Dendritic cell treated with granulocyte-macrophage colony-stimulating factor and Interleukin-4, amounts not matched to agents 40 ng/mL and 50 ng/mL, for 4 days (primary cell): ENCODE results near the gene NFATC2.

Experiments used
- H3K27ac Mint-ChIP-seq: one replicate; pipeline ENCODE4 v1.8.0; 2022; ENCODE audit warnings: mild to moderate bottlenecking, mixed read lengths
- H3K27me3 Mint-ChIP-seq: one replicate; pipeline ENCODE4 v1.8.0; 2022; ENCODE audit warnings: mild to moderate bottlenecking, mixed read lengths
- H3K36me3 Mint-ChIP-seq: one replicate; pipeline ENCODE4 v1.8.0; 2022; ENCODE audit warnings: low read depth, mixed read lengths
- H3K4me1 Mint-ChIP-seq: one replicate; pipeline ENCODE4 v1.8.0; 2022; ENCODE audit warnings: low read depth, mixed read lengths
- H3K4me3 Mint-ChIP-seq: one replicate; pipeline ENCODE4 v1.8.0; 2022; ENCODE audit warnings: mild to moderate bottlenecking, moderate library complexity, mixed read lengths
- H3K9me3 Mint-ChIP-seq: one replicate; pipeline ENCODE4 v1.8.0; 2022; ENCODE audit warnings: mixed read lengths
- intact Hi-C: fragments of 100-400 bp; cut with micrococcal nuclease; formaldehyde crosslinking; loops from one replicate; pipeline ENCODE4 v1.15.0; 2022

The NFATC2 gene

GRCh38 chr20:51452734-51453365, 89.7 kb downstream of the NFATC2 start:
- intact Hi-C loops = no loop called here
- Mint-ChIP-seq H3K4me1 (peaks cover 10% of the 10 kb centered on the region), H3K36me3 (peaks cover 61% of the 10 kb centered on the region), H3K9me3 (no peaks in the 10 kb centered on the region), H3K27me3 (no peaks in the 10 kb centered on the region), H3K27ac (no peak overlapping the region), H3K4me3 (no peak overlapping the region)

- Mint-ChIP-seq H3K9me3 (no peaks in the 10 kb centered on the region), H3K27ac (no peak overlapping the region), H3K36me3 (peaks cover 62% of the 10 kb centered on the region), H3K27me3 (no peaks in the 10 kb centered on the region), H3K4me3 (no peak overlapping the region), H3K4me1 (peaks cover 8% of the 10 kb centered on the region)
- intact Hi-C loops = no loop called here
Measured at GRCh38 chr20:51452091-51452613, 90.4 kb downstream of the NFATC2 start.

DNA sequence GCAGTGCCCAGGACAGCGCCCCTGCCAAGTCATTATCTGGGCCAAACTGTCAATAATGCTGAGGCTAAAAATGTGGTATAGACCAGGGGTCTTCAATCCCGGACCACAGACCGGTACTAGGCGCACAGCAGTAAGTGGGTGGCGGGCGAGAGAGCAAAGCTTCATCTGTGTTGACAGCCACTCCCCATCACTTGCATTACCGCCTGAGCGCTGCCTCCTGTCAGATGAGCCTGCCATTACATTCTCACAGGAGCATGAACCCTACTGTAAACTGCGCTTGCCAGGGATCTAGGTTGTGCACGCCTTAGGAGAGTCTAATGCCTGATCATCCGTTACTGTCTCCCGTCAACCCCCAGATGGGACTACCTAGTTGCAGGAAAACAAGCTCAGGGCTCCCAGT, 91.0 kb downstream of the NFATC2 start:
- peaks cover 63% of the 10 kb centered on the region for H3K36me3 Mint-ChIP-seq
- no peak overlapping the region for H3K27ac Mint-ChIP-seq
- intact Hi-C loops = no loop called here
- no peaks in the 10 kb centered on the region for H3K9me3 Mint-ChIP-seq
- no peak overlapping the region for H3K4me3 Mint-ChIP-seq
- peaks cover 2% of the 10 kb centered on the region for H3K4me1 Mint-ChIP-seq
- no peaks in the 10 kb centered on the region for H3K27me3 Mint-ChIP-seq

DNA sequence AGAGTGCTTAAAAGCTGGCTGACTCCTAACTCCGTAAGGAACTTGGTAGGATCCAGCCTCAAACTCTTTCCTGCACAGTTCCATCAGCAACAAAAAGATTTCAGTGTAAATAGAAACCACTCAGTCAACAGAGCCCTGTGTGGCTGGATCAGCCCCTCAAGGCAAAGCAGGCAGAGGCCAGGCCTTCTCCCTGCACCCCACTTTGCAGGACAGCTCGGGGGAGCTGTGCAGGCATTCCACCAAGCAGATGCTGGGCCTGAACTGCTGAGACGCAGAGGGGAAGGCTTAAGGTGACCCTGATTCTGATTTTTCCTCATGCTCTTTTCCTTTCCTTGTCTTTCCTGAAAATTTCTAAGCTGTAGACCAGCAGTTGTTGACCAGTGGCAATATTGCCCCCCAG, 91.5 kb downstream of the NFATC2 start:
- Mint-ChIP-seq H3K27me3 (no peaks in the 10 kb centered on the region), H3K27ac (no peak overlapping the region), H3K9me3 (no peaks in the 10 kb centered on the region), H3K36me3 (peaks cover 68% of the 10 kb centered on the region), H3K4me3 (no peak overlapping the region), H3K4me1 (no peaks in the 10 kb centered on the region)
- intact Hi-C loops = no loop called here

- H3K4me3 Mint-ChIP-seq = no peak overlapping the region
- intact Hi-C loops = no loop called here
Measured at GRCh38 chr20:51450221-51450712, 92.3 kb downstream of the NFATC2 start.

DNA sequence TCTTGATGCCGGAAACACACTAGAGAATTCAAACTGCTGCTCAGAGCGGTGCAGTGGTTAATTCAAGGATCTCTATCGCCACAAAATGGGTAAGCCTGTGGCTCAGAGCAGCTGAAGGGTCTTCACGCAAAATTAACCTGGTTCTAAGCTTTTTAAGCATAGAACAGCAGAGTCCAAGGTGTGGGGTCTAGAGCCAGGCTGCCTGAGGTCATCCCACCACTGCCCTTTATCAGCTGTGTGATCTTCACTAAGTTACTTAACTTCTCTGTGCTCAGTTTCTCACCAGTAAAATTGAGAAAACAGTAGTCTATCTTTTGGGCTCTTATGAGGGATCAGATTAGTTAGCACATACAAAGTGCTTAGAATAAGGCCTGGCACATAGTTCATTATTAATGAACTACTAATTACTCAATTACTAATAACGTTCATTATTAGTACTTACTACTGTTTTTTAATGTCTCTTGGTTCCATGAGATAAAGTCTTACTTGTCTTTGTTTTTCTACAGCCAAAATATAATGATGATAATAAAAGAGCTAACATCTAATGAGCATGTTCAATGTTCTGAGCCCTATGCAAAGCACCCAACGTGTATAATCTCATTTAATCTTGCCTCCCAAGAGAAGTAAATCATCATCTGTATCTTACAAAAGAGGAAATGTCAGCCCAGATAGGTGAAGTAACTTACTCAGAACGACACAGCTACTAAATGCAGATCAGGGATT, 92.9 kb downstream of the NFATC2 start:
- intact Hi-C loops = no loop called here
- no peaks in the 10 kb centered on the region for H3K27me3 Mint-ChIP-seq
- H3K9me3 Mint-ChIP-seq = no peaks in the 10 kb centered on the region
- H3K4me3 Mint-ChIP-seq = no peak overlapping the region
- H3K36me3 Mint-ChIP-seq = peaks cover 73% of the 10 kb centered on the region
- peaks cover 5% of the 10 kb centered on the region for H3K4me1 Mint-ChIP-seq
- H3K27ac Mint-ChIP-seq = no peak overlapping the region

More at GRCh38 chr20:51450221-51450712, 92.3 kb downstream of the NFATC2 start:
- no peak overlapping the region for H3K27ac Mint-ChIP-seq
- peaks cover 73% of the 10 kb centered on the region for H3K36me3 Mint-ChIP-seq
- no peaks in the 10 kb centered on the region for H3K27me3 Mint-ChIP-seq
- H3K9me3 Mint-ChIP-seq = no peaks in the 10 kb centered on the region
- H3K4me1 Mint-ChIP-seq = no peaks in the 10 kb centered on the region

DNA sequence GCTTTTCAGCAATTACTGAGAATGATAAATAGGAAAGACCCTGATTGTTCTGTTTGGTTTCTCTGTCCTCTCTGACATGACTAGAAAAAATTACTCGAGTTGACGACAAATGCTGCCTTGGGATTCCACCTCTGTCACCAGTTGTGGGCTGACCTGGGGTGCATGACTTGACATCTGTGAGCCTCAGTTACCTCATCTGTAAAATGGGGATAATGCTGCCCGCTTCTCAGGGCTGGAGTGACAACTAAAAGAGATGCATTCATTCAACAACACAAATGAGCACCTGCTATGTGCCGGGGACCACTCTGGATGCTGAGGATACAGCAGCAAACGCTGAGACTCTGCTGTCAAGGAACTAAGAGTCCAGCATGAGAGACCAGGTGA, 94.8 kb downstream of the NFATC2 start:
- Mint-ChIP-seq H3K9me3 (no peaks in the 10 kb centered on the region), H3K27ac (no peak overlapping the region), H3K4me1 (peaks cover 5% of the 10 kb centered on the region), H3K36me3 (peaks cover 76% of the 10 kb centered on the region), H3K4me3 (no peak overlapping the region), H3K27me3 (no peaks in the 10 kb centered on the region)
- intact Hi-C loops = no loop called here

GRCh38 chr20:51447097-51447764, 95.3 kb downstream of the NFATC2 start:
- Mint-ChIP-seq H3K27me3 (no peaks in the 10 kb centered on the region), H3K36me3 (peaks cover 72% of the 10 kb centered on the region), H3K4me3 (no peak overlapping the region), H3K27ac (no peak overlapping the region), H3K9me3 (no peaks in the 10 kb centered on the region), H3K4me1 (peaks cover 5% of the 10 kb centered on the region)
- intact Hi-C loops = no loop called here

GRCh38 chr20:51446656-51447055, 95.9 kb downstream of the NFATC2 start:
- Mint-ChIP-seq H3K4me1 (peaks cover 5% of the 10 kb centered on the region), H3K27ac (no peak overlapping the region)
- intact Hi-C loops = no loop called here

DNA sequence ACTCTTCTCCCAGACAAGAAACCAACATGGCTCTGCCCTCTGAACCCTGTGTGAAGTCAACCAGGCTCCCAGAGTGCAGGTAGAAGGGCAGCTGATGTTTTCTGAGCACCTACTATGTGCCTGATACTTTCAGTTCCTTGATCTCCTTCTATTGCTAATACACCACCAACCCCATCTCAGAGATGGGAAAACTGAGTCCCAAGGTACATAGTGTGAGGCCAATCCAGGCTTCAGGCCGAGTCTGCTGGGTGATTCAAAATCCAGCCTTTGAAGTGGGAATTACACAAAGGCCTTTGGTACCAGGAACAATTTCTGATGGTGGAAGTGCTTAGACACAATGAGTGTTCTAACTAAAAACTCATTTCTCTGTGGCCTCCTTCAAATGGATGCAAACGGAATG, 96.3 kb downstream of the NFATC2 start:
- H3K27ac Mint-ChIP-seq = no peak overlapping the region
- peaks cover 69% of the 10 kb centered on the region for H3K36me3 Mint-ChIP-seq
- H3K4me3 Mint-ChIP-seq = no peak overlapping the region
- no peaks in the 10 kb centered on the region for H3K9me3 Mint-ChIP-seq
- H3K4me1 Mint-ChIP-seq = peaks cover 5% of the 10 kb centered on the region
- intact Hi-C loops = no loop called here
- H3K27me3 Mint-ChIP-seq = no peaks in the 10 kb centered on the region

More at GRCh38 chr20:51446656-51447055, 95.9 kb downstream of the NFATC2 start:
- Mint-ChIP-seq H3K9me3 (no peaks in the 10 kb centered on the region), H3K36me3 (peaks cover 69% of the 10 kb centered on the region), H3K4me3 (no peak overlapping the region), H3K27me3 (no peaks in the 10 kb centered on the region)

DNA sequence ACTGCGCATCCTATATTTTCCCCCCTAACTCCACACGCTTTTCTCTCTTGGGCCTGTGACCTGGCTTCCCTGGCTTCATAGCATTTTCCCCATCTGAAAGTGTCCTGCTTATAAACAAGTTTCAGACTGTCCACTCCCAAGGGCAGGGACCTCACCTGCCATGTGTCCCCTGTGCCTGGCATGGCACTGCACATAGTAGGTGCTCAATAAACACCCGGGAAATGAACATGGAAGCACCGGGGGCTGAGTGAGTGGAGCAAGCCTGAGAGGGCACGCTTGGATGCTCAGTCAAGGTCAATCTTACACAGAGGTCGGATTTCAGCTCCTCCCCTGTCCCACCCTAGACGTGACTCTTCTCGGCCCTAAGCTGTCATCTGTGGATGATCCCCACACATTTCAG, 96.9 kb downstream of the NFATC2 start:
- no peaks in the 10 kb centered on the region for H3K9me3 Mint-ChIP-seq
- H3K36me3 Mint-ChIP-seq = peaks cover 72% of the 10 kb centered on the region
- H3K27me3 Mint-ChIP-seq = no peaks in the 10 kb centered on the region
- no peak overlapping the region for H3K4me3 Mint-ChIP-seq
- H3K27ac Mint-ChIP-seq = no peak overlapping the region
- peaks cover 8% of the 10 kb centered on the region for H3K4me1 Mint-ChIP-seq
- intact Hi-C loops = no loop called here

- Mint-ChIP-seq H3K4me3 (no peak overlapping the region), H3K4me1 (peaks cover 12% of the 10 kb centered on the region)
Measured at GRCh38 chr20:51444922-51445438, 97.5 kb downstream of the NFATC2 start.

DNA sequence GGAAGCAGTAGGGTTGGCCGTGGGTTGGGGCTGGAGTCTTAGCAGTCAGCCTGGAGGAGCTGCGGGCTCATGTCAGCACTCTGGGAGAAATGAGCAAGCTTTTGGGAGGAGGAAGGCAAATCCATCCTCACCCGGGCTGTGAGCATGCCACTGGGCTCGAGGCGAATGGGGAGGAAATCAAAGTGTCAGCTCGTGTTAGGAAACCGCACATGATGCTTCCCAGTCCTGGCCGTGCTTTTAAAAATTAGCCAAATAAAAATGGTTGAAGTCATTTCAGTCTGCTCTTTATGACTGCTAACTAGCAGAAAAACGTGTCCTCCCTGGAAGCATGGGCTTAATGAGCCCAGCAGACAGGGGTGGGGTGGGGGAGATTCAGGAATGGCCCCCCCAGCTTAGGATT, 98.1 kb downstream of the NFATC2 start:
- Mint-ChIP-seq H3K27ac (no peak overlapping the region), H3K9me3 (no peaks in the 10 kb centered on the region), H3K27me3 (no peaks in the 10 kb centered on the region), H3K36me3 (peaks cover 74% of the 10 kb centered on the region), H3K4me3 (no peak overlapping the region), H3K4me1 (peaks cover 17% of the 10 kb centered on the region)
- intact Hi-C loops = no loop called here

More at GRCh38 chr20:51444922-51445438, 97.5 kb downstream of the NFATC2 start:
- Mint-ChIP-seq H3K27ac (no peak overlapping the region), H3K9me3 (no peaks in the 10 kb centered on the region), H3K27me3 (no peaks in the 10 kb centered on the region), H3K36me3 (peaks cover 74% of the 10 kb centered on the region)
- intact Hi-C loops = no loop called here

- H3K27me3 Mint-ChIP-seq = no peaks in the 10 kb centered on the region
- peaks cover 35% of the 10 kb centered on the region for H3K4me1 Mint-ChIP-seq
- H3K9me3 Mint-ChIP-seq = no peaks in the 10 kb centered on the region
- intact Hi-C loops = no loop called here
- no peak overlapping the region for H3K27ac Mint-ChIP-seq
- no peak overlapping the region for H3K4me3 Mint-ChIP-seq
- peaks cover 69% of the 10 kb centered on the region for H3K36me3 Mint-ChIP-seq
Measured at GRCh38 chr20:51442602-51443001, 99.9 kb downstream of the NFATC2 start.
